ENCODE results near the gene RAB42. TPM values are rescaled to one million over a fixed set of nuclear protein-coding genes. Genes with fewer than 3 reads are reported as not detected.
A peak's percentile ranks its signal among the peaks of the same experiment; 100 is the strongest.
"Not testable (repeated sequence)": the region's sequence is repeated elsewhere in the genome, so short reads cannot be mapped to it uniquely, and the experiment has no call there.

RAB42 gene
- total and polyA plus RNA-seq, 4 donors = 1.1 to 4.3 (median 2.9) TPM

GRCh38 chr1:28565726-28566125, 26.3 kb upstream of the RAB42 start:
- WGBS, 2 donors = 98% methylated on average over 6 of the region's 6 CpGs
- Histone ChIP-seq H3K27ac (ENCODE audit: low read depth in 1 of 2, low read length in 2 of 2) (no peak overlapping the region), H3K4me1 (ENCODE audit: control insufficient read depth in 1 of 2, insufficient read depth in 2 of 2, low read length in 2 of 2) (no peaks in the 10 kb centered on the region), H3K9me3 (ENCODE audit: control insufficient read depth, low read length) (no peaks in the 10 kb centered on the region), H3K27me3 (ENCODE audit: control insufficient read depth in 1 of 2, insufficient read depth in 2 of 2, low read length in 1 of 2) (no peaks in the 10 kb centered on the region), H3K36me3 (ENCODE audit: control insufficient read depth in 1 of 2, insufficient read depth in 2 of 2, low read length in 1 of 2) (peaks cover 6 to 13% of the 10 kb centered on the region in 2 donors), H3K4me3 (ENCODE audit: low read length in 2 of 2) (no peak overlapping the region)
- no peak for DNase-seq
- intact Hi-C loops (cut with DNase I) = no loop called here
- no peak for ATAC-seq (ENCODE audit: low FRiP score)

GRCh38 chr1:28566931-28567330, 25.1 kb upstream of the RAB42 start:
- ATAC-seq (ENCODE audit: low FRiP score) (no peak), DNase-seq (no peak)
- Histone ChIP-seq H3K27ac (ENCODE audit: low read depth in 1 of 2, low read length in 2 of 2) (no peak overlapping the region), H3K4me3 (ENCODE audit: low read length in 2 of 2) (no peak overlapping the region), H3K9me3 (ENCODE audit: control insufficient read depth, low read length) (no peaks in the 10 kb centered on the region), H3K27me3 (ENCODE audit: control insufficient read depth in 1 of 2, insufficient read depth in 2 of 2, low read length in 1 of 2) (no peaks in the 10 kb centered on the region), H3K4me1 (ENCODE audit: control insufficient read depth in 1 of 2, insufficient read depth in 2 of 2, low read length in 2 of 2) (no peaks in the 10 kb centered on the region), H3K36me3 (ENCODE audit: control insufficient read depth in 1 of 2, insufficient read depth in 2 of 2, low read length in 1 of 2) (peaks cover 11% of the 10 kb centered on the region in 2 donors)
- 74 to 83% methylated on average over 2 of the region's 2 CpGs for WGBS, 2 donors
- intact Hi-C loops (cut with DNase I) = no loop called here

DNA sequence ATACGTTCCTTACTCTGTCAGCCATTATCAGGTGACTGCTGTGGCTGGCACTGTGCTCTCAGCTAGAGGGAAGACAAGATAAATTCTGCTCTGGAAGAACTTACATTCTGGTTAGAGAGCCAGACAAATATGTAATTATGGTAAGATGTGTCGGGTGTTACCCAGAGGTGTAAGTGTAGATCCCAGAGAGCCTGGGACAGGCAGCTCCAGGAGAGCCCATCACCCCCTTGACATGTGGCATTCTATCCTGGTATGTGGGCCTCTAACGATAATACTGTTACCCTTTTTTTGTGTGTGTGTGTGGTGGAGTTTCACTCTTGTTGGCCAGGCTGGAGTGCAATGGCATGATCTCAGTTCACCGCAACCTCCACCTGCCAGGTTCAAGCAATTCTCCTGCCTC, 20.2 kb upstream of the RAB42 start:
- Histone ChIP-seq H3K36me3 (ENCODE audit: control insufficient read depth in 1 of 2, insufficient read depth in 2 of 2, low read length in 1 of 2) (peaks cover 7 to 12% of the 10 kb centered on the region in 2 donors), H3K27me3 (ENCODE audit: control insufficient read depth in 1 of 2, insufficient read depth in 2 of 2, low read length in 1 of 2) (no peaks in the 10 kb centered on the region)
- intact Hi-C loops (cut with DNase I) = no loop called here

GRCh38 chr1:28572891-28573290, 19.2 kb upstream of the RAB42 start:
- H3K36me3 ChIP-seq (ENCODE audit: control insufficient read depth in 1 of 2, insufficient read depth in 2 of 2, low read length in 1 of 2); H3K27ac ChIP-seq (ENCODE audit: low read depth in 1 of 2, low read length in 2 of 2); H3K9me3 ChIP-seq (ENCODE audit: control insufficient read depth, low read length); ATAC-seq (ENCODE audit: low FRiP score); intact Hi-C loops (cut with DNase I); H3K27me3 ChIP-seq (ENCODE audit: control insufficient read depth in 1 of 2, insufficient read depth in 2 of 2, low read length in 1 of 2); H3K4me1 ChIP-seq (ENCODE audit: control insufficient read depth in 1 of 2, insufficient read depth in 2 of 2, low read length in 2 of 2); H3K4me3 ChIP-seq (ENCODE audit: low read length in 2 of 2): not testable (repeated sequence)
- DNase-seq = peak in 1 of 2 donors; percentile 32
- 91 to 92% methylated on average over 12 of the region's 12 CpGs for WGBS, 2 donors

More for the DNA sequence above, 20.2 kb upstream of the RAB42 start:
- Histone ChIP-seq H3K27ac (ENCODE audit: low read depth in 1 of 2, low read length in 2 of 2) (no peak overlapping the region), H3K9me3 (ENCODE audit: control insufficient read depth, low read length) (no peaks in the 10 kb centered on the region), H3K4me1 (ENCODE audit: control insufficient read depth in 1 of 2, insufficient read depth in 2 of 2, low read length in 2 of 2) (no peaks in the 10 kb centered on the region), H3K4me3 (ENCODE audit: low read length in 2 of 2) (no peak overlapping the region)
- WGBS, 2 donors = 86% methylated on average over 4 of the region's 4 CpGs
- ATAC-seq (ENCODE audit: low FRiP score) = no peak
- no peak for DNase-seq

- Histone ChIP-seq H3K27ac (ENCODE audit: low read depth in 1 of 2, low read length in 2 of 2) (no peak overlapping the region), H3K4me3 (ENCODE audit: low read length in 2 of 2) (no peak overlapping the region), H3K36me3 (ENCODE audit: control insufficient read depth in 1 of 2, insufficient read depth in 2 of 2, low read length in 1 of 2) (peaks cover 5 to 7% of the 10 kb centered on the region in 2 donors), H3K4me1 (ENCODE audit: control insufficient read depth in 1 of 2, insufficient read depth in 2 of 2, low read length in 2 of 2) (no peaks in the 10 kb centered on the region), H3K9me3 (ENCODE audit: control insufficient read depth, low read length) (no peaks in the 10 kb centered on the region), H3K27me3 (ENCODE audit: control insufficient read depth in 1 of 2, insufficient read depth in 2 of 2, low read length in 1 of 2) (no peaks in the 10 kb centered on the region)
- 97 to 98% methylated on average over 11 of the region's 11 CpGs for WGBS, 2 donors
- no peak for DNase-seq
- ATAC-seq (ENCODE audit: low FRiP score) = no peak
- intact Hi-C loops (cut with DNase I) = no loop called here
Observed at GRCh38 chr1:28573564-28573963, 18.5 kb upstream of the RAB42 start.

- Histone ChIP-seq H3K27me3 (ENCODE audit: control insufficient read depth in 1 of 2, insufficient read depth in 2 of 2, low read length in 1 of 2) (peaks cover 0 to 1% of the 10 kb centered on the region in 2 donors), H3K4me3 (ENCODE audit: low read length in 2 of 2) (no peak overlapping the region), H3K4me1 (ENCODE audit: control insufficient read depth in 1 of 2, insufficient read depth in 2 of 2, low read length in 2 of 2) (peaks cover 0 to 4% of the 10 kb centered on the region in 2 donors), H3K9me3 (ENCODE audit: control insufficient read depth, low read length) (no peaks in the 10 kb centered on the region), H3K36me3 (ENCODE audit: control insufficient read depth in 1 of 2, insufficient read depth in 2 of 2, low read length in 1 of 2) (peaks cover 0 to 5% of the 10 kb centered on the region in 2 donors), H3K27ac (ENCODE audit: low read depth in 1 of 2, low read length in 2 of 2) (no peak overlapping the region)
- peak in 1 of 2 donors; percentile 8 for DNase-seq
- intact Hi-C loops (cut with DNase I) = no loop called here
- WGBS, 2 donors = 82 to 86% methylated on average over 1 of the region's 1 CpG
- no peak for ATAC-seq (ENCODE audit: low FRiP score)
Observed at GRCh38 chr1:28577052-28577678, 14.9 kb upstream of the RAB42 start.

DNA sequence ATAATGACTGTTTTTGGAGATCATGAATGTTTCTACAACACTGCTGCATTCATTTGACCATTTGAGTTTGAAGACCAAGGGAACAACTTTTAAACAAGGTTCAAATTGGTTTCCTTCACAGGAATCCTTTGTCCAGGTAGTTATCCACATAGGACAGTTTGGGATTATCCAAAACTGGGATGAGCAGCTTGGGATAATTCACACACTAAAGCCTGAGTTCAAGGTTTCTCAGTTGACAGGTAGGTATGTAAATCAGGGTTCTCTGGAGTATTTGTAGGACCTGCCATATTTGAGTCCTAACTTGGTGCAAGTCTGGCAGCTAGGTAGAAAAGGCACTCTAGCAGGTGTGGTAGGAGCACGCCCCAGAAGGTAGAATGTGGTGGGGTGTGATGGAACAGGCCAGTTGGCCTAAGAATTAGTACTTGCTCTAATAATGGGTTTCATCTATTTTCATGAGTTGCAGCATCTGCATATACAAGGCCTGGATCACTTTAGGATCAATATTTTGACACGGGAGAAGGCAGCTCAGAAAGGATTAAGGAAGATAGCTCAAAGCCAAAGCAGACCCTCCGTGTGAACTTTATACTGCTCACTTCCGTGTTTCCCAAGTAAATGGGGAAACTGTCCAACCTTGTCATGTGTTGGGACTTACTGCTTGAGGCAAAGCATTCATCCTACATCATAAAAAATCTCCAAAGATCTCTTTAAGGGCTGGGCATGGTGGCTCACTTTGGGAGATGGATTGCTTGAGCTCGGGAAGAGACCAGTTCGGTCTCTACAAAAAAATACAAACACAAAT, 14.1 kb upstream of the RAB42 start:
- DNase-seq = no peak
- Histone ChIP-seq H3K27me3 (ENCODE audit: control insufficient read depth in 1 of 2, insufficient read depth in 2 of 2, low read length in 1 of 2) (peaks cover 0 to 1% of the 10 kb centered on the region in 2 donors), H3K36me3 (ENCODE audit: control insufficient read depth in 1 of 2, insufficient read depth in 2 of 2, low read length in 1 of 2) (peaks cover 0 to 5% of the 10 kb centered on the region in 2 donors), H3K9me3 (ENCODE audit: control insufficient read depth, low read length) (no peaks in the 10 kb centered on the region), H3K4me3 (ENCODE audit: low read length in 2 of 2) (no peak overlapping the region), H3K27ac (ENCODE audit: low read depth in 1 of 2, low read length in 2 of 2) (no peak overlapping the region), H3K4me1 (ENCODE audit: control insufficient read depth in 1 of 2, insufficient read depth in 2 of 2, low read length in 2 of 2) (peaks cover 0 to 4% of the 10 kb centered on the region in 2 donors)
- 61 to 63% methylated on average over 6 of the region's 6 CpGs for WGBS, 2 donors
- intact Hi-C loops (cut with DNase I) = no loop called here
- ATAC-seq (ENCODE audit: low FRiP score) = no peak

DNA sequence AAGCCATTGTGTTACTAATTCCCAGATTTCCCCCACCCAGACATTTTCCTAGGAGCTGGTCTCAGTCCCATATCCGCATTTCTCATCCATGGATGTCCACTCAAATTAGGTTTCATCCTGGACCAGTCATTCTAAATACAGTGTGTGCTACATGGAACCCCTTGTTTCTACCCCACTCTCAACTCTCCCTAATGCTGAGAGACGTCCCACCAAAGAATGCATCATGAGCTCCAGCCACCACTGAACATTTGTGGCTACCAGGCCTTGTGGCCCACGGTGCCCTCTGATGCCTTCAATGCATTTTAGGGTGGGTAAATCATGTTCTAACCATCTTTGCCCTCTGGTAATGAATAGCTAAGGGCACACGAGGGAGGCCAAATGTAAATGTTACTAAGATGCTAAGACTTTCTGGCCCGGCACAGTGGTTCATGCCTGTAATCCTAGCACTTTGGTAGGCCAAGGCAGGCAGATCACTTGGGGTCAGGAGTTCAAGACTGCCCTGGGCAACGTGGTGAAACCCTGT, 13.3 kb upstream of the RAB42 start:
- Histone ChIP-seq H3K36me3 (ENCODE audit: control insufficient read depth in 1 of 2, insufficient read depth in 2 of 2, low read length in 1 of 2) (peaks cover 0 to 5% of the 10 kb centered on the region in 2 donors), H3K4me3 (ENCODE audit: low read length in 2 of 2) (no peak overlapping the region), H3K27me3 (ENCODE audit: control insufficient read depth in 1 of 2, insufficient read depth in 2 of 2, low read length in 1 of 2) (peaks cover 0 to 1% of the 10 kb centered on the region in 2 donors), H3K9me3 (ENCODE audit: control insufficient read depth, low read length) (no peaks in the 10 kb centered on the region), H3K4me1 (ENCODE audit: control insufficient read depth in 1 of 2, insufficient read depth in 2 of 2, low read length in 2 of 2) (peaks cover 0 to 4% of the 10 kb centered on the region in 2 donors), H3K27ac (ENCODE audit: low read depth in 1 of 2, low read length in 2 of 2) (no peak overlapping the region)
- DNase-seq (no peak), ATAC-seq (ENCODE audit: low FRiP score) (no peak)
- intact Hi-C loops (cut with DNase I) = no loop called here
- WGBS, 2 donors = 65 to 68% methylated on average over 6 of the region's 6 CpGs
